HG03280 (cell line): ENCODE measurements around the gene ZNF154.
"Not testable (repeated sequence)": the region's sequence is repeated elsewhere in the genome, so short reads cannot be mapped to it uniquely, and the experiment has no call there.

Experiments used
- ATAC-seq: cut with Tn5 transposase; IDR thresholded peaks from one replicate; pipeline ENCODE4 v1.9.1; 2021; ENCODE audit warnings: mild to moderate bottlenecking, moderate library complexity; ENCODE audit not compliant: unreplicated experiment

The ZNF154 gene

DNA sequence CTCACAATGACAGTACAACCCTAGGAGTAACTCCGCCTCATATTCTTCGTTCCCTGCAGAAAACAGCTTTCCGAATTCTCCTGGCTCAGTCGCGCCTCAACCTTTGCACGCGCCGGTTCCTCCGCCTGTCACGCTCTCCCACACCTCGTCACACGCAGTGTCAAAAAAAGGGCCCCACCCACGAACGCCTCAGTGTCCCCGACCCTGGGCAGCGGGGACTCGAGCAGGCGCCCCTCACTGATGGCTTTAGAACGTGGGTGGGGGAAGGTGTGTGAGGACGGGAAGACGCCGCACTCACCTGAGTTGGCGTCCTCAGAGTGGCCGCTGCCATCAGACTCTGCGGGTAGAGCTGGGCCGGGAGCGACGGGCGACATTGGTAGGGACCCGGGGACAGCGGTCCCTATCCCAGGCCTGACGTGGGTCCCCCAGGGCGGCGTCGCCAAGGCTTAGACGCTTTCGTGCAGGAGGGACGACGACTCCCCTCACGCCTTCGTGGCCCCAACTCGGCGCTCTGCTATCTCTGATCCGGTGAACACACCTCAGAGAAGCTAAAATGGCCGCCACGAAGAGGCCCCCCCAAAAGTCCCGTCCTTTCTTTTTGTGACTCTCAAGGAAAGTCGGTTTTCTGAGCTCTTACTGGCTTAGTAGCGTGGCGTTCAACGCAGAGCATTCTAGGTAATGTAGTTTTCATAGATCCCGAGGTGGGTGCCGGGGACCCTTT is at the start of gene ZNF154:
Gene ZNF154, minus strand, starts transcription at position 564 of the 721 bp plus-strand sequence. Its CDS starts 233 bp downstream, at position 331.
- no peak for ATAC-seq

DNA sequence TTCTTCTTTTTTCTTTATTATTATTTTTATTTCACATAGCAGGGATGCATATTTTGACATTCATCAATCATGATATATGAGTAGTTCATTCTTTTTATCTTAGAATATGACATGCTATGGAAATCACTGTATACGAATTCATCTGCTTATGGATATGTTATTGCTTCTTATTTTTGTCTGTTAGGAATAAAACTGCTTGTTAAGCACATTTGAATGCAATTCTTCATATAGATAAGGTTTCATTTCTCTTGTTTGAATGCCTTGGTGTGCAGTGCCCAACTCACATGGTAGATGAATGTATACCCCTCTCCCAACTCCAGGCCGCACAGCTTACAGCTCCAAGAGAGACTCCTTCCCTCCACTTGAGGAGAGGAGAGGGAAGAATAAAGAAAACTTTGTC is 48.9 kb upstream of the ZNF154 start:
- ATAC-seq = no peak

DNA sequence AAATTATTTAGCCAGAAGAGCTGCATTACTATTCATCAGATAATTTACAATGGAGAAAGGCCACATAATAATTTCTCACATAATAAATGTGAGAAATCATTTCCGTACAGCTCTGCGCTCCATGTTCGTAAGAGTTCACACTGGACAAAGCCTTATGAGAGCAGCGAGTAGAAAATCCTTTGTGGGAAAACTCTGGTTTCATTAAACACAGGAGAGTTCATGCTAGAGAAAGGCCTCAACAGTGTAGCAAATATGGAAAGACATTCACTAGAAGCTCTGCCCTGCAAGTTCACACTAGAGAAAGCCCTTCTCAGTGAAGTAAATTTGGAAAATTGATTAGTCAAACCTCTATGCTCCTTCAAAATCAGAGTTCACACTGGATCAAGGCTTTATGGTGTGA is 46.0 kb upstream of the ZNF154 start:
- ATAC-seq = no peak

DNA sequence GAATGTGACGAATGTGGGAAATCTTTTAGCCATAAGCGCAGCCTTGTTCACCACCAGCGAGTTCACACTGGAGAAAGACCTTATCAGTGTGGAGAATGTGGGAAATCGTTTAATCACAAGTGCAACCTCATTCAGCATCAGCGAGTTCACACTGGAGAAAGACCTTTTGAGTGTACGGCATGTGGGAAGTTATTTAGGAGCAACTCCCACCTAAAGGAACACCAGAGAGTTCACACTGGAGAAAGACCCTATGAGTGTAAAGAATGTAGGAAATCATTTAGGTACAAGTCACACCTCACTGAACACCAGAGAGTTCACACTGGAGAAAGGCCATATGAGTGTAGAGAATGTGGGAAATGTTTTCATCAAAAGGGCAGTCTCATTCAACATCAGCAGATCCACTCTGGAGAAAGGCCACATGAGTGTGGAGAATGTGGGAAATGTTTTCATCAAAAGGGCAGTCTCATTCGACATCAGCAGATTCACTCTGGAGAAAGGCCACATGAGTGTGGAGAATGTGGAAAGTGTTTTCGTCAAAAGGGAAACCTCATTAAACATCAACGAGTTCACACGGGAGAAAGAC is 45.2 kb upstream of the ZNF154 start:
- no peak for ATAC-seq

DNA sequence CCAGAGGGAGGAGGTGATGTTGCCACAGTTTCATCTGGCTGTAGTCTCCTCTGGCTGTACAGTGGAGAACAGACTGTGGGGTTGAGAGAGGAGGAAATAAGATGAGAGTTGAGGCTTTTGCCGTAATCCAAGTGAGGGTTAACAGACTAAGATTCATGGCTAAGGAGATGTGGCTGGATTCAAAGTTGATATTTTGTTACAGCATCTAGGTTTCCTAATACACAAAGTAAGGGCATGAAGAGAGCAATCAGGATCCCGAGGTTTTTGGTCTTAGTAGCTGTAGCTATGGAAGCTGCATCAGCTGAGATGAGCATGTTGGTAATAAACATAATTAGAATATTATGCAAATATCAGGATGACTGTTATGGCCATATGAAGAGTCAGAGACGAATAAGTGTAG is 39.0 kb upstream of the ZNF154 start:
- ATAC-seq = no peak

DNA sequence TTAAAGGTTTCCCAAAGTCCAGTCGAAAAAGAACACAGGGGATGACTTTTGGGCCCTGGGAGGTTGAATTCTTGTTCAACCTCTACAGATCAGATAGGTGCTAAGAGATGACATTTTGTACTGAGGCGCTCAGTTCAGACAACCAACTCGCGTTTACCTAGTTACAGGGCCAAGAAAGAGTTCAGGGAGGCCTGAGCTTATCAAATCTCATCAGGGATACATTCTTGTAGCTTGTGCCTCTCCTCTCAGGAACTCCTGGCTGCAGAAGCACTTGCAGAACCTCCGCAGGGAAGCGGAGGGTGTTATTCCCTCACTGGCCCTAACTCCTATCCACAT is 38.4 kb upstream of the ZNF154 start:
- ATAC-seq = no peak

DNA sequence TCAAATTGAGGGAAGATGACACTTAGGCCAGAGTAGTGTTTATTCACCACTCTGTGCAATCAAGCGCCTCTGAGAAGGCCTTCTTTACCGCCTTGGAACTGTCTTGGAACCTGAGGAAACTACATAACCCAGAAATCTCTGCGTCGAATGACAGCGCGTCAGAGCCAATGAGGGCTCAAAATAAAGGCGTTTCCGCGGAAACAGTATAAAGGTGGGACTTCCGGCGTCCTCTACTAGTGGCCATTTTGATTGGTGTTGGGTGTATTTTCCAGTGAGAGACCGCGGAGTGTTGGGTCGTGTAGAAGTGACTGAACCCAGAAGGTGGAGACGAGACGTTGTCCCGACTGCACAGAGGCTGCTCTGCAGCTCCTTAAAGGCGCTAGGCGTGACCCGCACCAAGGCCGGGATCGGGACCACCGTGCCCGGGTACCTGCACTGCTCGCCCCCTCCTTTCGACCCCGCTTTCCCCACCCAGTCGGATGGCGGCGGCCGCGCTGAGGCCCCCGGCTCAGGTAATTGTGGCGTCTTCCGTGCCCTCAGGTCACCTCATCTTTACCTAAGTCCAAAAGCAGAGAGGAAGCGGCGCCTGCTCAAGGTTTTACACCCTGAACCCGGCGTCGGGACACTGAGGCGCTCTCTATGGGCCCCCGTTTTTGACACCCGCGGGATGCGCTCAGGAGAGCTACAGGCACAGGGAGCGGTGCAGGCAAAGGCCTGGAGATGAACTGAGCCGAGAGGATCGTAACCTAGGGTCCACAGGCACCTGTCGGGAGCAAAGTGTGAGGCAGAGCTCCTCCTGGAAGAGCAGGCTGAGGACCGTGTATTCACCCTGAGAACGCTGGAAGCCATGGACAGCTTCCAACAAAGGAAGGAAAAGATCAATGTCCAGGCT is 37.8 kb upstream of the ZNF154 start, which contains the start of gene ZNF776:
Gene ZNF776, plus strand, starts transcription at position 236 of the 892 bp plus-strand sequence. Its CDS starts 244 bp downstream, at position 480.
- ATAC-seq = peak; percentile 97

DNA sequence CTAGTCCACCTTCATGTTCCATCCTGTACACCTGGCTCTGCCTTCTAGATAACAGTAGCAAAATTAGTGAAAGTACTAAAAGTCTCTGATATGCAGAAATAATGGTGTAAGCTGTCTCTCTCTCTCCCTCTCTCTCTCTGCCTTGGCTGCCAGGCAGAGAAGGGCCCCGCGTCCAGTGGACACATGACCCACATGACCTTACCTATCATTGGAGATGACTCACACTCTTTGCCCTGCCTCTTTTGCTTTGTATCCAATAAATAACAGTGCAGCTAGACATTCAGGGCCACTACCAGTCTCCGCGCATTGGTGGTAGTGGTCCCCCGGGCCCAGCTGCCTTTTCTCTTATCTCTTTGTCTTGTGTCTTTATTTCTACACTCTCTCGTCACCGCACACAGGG is 29.8 kb upstream of the ZNF154 start:
- not testable (repeated sequence) for ATAC-seq

DNA sequence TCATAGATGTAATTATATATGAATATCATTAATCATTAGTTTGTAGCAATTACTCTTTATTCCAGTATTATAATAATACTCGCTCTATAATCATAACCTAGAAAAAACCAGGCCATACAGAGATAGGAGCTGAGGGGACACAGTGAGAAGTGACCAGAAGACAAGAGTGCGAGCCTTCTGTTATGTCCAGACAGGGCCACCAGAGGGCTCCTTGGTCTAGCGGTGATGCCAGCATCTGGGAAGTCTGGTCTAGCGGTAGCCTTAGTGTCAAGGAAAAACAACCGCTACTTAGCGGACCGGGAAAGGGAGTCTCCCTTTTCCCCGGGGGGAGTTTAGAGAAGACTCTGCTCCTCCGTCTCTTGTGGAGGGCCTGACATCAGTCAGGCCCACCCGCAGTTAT is 29.3 kb upstream of the ZNF154 start:
- not testable (repeated sequence) for ATAC-seq

DNA sequence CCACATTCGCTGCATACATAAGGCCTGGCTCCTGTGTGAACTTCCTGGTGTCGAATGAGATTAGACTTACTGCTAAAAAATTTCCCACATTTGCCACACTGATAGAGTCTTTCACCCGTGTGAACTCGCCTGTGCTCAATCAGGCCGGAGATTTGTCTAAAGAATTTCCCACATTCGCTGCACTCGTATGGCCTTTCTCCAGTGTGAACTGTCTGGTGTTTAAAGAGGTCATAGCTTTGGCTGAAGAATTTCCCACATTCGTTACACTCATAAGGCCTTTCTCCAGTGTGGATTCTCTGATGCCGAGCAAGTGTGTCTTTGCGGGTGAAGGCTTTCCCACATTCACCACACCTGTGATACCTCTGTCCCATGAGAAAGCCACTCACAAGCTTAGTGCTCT is 11.9 kb upstream of the ZNF154 start:
- no peak for ATAC-seq

DNA sequence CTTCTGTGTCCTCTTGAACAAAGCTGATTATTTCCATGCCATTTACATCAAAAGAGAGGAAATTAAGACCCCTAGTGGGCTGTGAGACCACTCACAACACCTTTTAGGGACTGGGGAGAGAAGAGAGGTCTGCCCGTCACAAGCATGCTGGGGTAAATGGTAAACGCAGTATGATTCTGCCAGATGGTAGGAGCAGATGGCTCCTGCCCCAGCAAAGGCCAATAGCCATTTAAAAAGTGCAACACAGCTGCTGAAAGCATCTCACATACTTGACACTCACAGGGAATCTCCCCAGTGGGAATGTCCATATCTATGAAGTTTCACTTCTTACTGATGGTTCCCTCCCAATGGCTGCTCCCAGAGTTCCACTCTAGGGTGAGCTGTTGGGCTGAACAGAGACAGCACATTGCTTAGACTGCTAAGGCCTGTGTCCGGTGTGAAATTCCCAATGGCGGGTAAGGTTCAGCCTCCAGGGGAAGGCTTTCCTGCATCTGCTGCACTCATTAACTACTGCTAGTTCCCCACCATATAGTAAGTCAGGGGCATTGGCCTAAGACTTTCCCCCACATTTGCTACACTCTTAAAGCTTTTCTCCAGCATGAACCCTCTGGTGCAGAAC is 11.0 kb upstream of the ZNF154 start:
- no peak for ATAC-seq

DNA sequence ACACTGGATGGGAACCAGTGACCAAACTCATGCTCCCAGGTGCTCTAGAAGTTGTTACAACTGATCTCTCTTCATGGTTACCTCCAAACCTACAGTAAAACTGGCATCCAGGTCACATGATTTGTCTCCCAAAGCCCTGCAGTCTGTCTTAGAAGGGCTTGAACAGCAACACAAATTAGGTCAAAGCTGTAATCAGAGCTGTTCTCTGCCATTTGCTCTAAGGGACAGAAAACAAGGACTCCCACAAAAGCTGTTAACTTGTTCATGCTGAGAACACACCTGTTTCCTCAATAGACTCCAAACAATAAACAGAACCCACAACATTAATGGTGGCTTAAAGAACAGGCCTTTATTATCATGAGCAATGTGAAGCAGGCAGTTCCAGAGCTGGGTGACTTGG is 10.4 kb upstream of the ZNF154 start:
- no peak for ATAC-seq

DNA sequence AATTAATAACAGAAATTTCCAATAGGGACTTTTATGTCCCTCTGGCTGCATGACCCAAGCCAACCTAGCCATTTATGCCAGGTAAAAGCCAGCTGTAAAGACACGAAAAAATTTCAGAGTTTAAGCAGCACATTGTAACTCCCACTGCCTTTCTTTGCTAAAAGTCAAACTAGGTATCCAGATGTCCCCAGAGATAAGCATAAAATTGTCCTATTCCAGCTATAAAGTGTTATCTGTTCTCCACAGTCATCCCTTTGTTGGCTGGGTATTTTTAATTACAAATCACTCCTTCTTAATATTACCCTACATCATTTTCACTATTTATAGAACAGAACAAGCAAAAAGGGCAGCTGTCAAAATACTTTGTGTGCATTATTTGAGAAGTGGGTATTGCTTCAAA is 3.2 kb upstream of the ZNF154 start:
- no peak for ATAC-seq

DNA sequence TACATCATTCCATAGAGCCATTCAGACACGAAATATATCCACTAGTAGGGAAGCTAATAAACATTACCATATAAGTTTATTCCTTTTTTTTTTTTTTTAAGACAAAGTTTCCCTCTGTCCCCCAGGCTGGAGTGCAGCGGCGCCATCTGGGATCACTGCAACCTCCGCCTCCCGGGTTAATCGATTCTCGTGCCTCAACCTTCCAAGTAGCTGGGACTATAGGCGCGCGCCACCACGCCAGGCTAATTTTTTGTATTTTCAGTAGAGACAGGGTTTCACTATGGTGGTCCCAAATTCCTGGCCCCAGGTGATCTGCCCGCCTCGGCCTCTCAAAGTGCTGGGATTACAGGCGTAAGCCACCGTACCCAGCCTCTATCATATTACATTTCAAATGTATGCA is 612 bp upstream of the ZNF154 start:
- ATAC-seq = no peak

DNA sequence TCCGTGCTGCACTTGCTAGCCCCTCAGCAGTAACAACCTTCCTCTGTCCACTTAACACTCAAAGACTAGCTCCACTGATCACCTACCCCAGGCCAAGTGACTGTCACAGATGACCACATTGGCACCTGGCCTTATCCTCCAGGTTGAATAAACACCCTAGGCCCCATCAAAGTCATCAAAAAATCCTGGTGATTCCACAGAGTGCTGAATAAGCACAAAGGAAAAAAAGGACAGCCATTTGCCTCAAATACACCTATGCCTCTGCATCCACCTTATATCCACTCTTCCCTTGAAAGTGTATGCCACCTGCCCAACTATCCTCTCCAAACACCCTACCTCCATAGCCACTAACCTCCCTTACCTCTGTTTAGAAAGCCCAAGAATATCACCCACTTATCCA is 2.7 kb downstream of the ZNF154 start:
- ATAC-seq = no peak

DNA sequence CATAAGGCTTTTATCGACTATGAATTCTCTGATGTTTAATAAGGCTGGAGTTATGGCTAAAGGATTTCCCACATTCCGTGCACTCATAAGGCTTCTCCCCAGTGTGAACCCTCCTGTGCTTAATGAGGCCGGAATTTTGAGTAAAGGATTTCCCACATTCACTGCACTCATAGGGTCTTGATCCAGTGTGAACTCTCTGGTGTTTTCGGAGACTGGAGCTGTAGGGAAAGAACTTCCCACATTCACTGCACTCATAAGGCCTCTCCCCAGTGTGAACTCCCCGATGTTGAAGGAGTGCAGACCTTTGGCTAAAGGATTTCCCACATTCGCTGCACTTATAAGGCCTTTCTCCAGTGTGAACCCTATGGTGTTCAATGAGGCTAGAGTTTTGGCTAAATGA is 7.4 kb downstream of the ZNF154 start:
- ATAC-seq = no peak

DNA sequence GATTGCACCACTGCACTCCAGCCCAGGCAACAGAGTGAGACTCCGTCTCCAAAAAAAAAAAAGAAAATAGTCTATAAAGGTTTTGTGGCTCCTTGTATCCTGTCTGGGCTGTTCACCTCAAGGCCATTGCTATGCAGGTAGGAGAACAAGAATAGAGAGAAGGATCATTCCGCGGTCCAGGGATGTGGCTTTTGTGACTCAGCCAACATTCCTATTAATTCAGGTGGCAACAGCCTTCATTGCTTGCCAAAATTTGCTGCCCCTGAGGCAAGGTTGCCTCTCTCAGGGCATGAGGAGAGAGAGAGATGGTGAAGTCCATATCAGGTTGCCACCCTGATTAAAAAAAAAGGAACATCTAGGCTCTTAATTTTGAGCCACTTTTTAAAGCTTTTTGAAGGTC is 19.3 kb downstream of the ZNF154 start:
- ATAC-seq = no peak

DNA sequence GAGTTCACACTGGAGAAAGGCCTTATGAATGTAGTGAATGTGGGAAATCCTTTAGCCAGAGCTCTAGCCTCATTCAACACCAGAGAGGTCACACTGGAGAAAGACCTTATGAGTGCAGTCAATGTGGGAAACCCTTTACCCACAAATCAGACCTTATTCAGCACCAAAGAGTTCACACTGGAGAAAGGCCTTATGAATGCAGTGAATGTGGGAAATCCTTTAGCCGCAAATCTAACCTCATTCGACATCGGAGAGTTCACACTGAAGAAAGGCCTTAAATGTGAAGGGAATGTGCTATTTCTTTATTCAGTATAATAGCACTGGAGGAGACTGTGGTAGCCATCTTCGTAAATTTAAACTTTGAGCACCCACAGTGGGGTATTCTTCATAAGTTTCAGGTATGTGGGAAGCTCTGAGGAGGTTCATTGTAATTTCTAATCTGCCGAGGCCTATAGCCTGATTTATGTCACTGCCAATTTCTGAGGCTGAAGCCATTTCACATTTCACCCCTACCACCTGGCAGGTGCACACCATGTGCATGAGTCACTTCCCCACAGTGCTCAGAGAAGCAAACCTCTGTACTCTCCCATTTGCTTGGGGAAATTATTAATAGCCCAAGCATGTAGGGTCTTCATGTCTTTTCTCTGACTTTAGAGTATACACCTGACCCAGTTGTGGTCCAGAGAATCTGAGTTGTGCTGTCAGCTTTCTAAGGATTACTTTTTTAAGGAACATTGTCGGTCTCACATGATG is 20.8 kb downstream of the ZNF154 start:
- ATAC-seq = no peak

DNA sequence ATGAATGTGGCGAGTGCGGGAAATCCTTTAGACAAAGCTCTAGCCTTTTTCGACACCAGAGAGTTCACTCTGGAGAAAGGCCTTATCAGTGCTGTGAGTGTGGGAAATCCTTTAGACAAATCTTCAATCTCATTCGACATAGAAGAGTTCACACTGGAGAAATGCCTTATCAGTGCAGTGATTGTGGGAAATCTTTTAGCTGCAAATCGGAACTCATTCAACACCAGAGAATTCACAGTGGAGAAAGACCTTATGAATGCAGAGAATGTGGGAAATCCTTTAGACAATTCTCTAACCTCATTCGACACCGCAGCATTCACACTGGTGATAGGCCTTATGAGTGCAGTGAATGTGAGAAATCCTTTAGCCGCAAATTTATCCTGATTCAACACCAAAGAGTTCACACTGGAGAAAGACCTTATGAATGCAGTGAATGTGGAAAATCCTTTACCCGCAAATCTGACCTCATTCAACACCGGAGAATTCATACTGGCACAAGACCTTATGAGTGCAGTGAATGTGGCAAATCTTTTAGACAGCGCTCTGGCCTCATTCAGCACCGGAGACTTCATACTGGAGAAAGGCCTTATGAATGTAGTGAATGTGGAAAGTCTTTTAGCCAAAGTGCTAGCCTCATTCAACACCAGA is 21.5 kb downstream of the ZNF154 start:
- no peak for ATAC-seq

DNA sequence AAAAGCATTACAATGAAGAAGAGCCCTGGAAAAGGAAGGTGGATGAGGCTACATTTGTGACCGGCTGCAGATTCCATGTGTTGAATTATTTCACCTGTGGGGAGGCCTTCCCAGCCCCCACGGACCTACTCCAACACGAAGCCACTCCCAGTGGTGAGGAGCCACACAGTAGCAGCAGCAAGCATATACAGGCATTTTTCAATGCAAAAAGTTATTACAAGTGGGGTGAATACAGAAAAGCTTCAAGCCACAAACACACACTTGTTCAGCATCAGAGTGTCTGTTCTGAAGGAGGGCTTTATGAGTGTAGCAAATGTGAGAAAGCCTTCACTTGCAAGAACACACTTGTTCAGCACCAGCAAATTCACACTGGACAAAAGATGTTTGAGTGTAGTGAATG is 22.3 kb downstream of the ZNF154 start:
- no peak for ATAC-seq
